GM08714 (cell line): ENCODE measurements around the gene KIRREL3.

Experiments
- H3K4me3 ChIP-seq: fragments of 200-500 bp; sonication (Bioruptor generic); 2 replicates; pipeline ENCODE4 v1.5.1; 2014; ENCODE audit warnings: mild to moderate bottlenecking, low read length, inconsistent platforms
- ZNF274 ChIP-seq: IDR thresholded peaks from 2 replicates; pipeline ENCODE4 v1.6.1; 2012; ENCODE audit warnings: mild to moderate bottlenecking, low read depth, low read length

The KIRREL3 gene

GRCh38 chr11:126682590-126682989 lies 318.0 kb downstream of the KIRREL3 start:
- no peak for TF ChIP-seq ZNF274
- H3K4me3 ChIP-seq: no peak overlapping the region

GRCh38 chr11:126680700-126681099 lies 319.9 kb downstream of the KIRREL3 start:
- no peak for TF ChIP-seq ZNF274
- no peak overlapping the region for H3K4me3 ChIP-seq

GRCh38 chr11:126680131-126680530 lies 320.4 kb downstream of the KIRREL3 start:
- H3K4me3 ChIP-seq: no peak overlapping the region
- TF ChIP-seq ZNF274: no peak

GRCh38 chr11:126679033-126679432 lies 321.5 kb downstream of the KIRREL3 start:
- H3K4me3 ChIP-seq: no peak overlapping the region
- no peak for TF ChIP-seq ZNF274

GRCh38 chr11:126676536-126676935 lies 324.0 kb downstream of the KIRREL3 start:
- H3K4me3 ChIP-seq: no peak overlapping the region
- TF ChIP-seq ZNF274: no peak

GRCh38 chr11:126673319-126673718 lies 327.3 kb downstream of the KIRREL3 start:
- no peak for TF ChIP-seq ZNF274
- no peak overlapping the region for H3K4me3 ChIP-seq

GRCh38 chr11:126669416-126669815 lies 331.2 kb downstream of the KIRREL3 start:
- no peak for TF ChIP-seq ZNF274
- H3K4me3 ChIP-seq: no peak overlapping the region

GRCh38 chr11:126664643-126665042 lies 335.9 kb downstream of the KIRREL3 start:
- no peak overlapping the region for H3K4me3 ChIP-seq
- no peak for TF ChIP-seq ZNF274

- H3K4me3 ChIP-seq: no peak overlapping the region
- TF ChIP-seq ZNF274: no peak
Observed at GRCh38 chr11:126663749-126664592, 336.6 kb downstream of the KIRREL3 start.

- no peak overlapping the region for H3K4me3 ChIP-seq
- TF ChIP-seq ZNF274: no peak
Observed at GRCh38 chr11:126662035-126662790, 338.4 kb downstream of the KIRREL3 start.

GRCh38 chr11:126660761-126661425 lies 339.7 kb downstream of the KIRREL3 start:
- no peak for TF ChIP-seq ZNF274
- H3K4me3 ChIP-seq: no peak overlapping the region

GRCh38 chr11:126660321-126660720 lies 340.2 kb downstream of the KIRREL3 start:
- TF ChIP-seq ZNF274: no peak
- H3K4me3 ChIP-seq: no peak overlapping the region

- no peak for TF ChIP-seq ZNF274
Observed at GRCh38 chr11:126658306-126659056, 342.1 kb downstream of the KIRREL3 start.

GRCh38 chr11:126655807-126656128 lies 344.8 kb downstream of the KIRREL3 start:
- TF ChIP-seq ZNF274: no peak
- no peak overlapping the region for H3K4me3 ChIP-seq

More at GRCh38 chr11:126658306-126659056, 342.1 kb downstream of the KIRREL3 start:
- no peak overlapping the region for H3K4me3 ChIP-seq
